ENCODE results near the gene SORCS2.

DNA sequence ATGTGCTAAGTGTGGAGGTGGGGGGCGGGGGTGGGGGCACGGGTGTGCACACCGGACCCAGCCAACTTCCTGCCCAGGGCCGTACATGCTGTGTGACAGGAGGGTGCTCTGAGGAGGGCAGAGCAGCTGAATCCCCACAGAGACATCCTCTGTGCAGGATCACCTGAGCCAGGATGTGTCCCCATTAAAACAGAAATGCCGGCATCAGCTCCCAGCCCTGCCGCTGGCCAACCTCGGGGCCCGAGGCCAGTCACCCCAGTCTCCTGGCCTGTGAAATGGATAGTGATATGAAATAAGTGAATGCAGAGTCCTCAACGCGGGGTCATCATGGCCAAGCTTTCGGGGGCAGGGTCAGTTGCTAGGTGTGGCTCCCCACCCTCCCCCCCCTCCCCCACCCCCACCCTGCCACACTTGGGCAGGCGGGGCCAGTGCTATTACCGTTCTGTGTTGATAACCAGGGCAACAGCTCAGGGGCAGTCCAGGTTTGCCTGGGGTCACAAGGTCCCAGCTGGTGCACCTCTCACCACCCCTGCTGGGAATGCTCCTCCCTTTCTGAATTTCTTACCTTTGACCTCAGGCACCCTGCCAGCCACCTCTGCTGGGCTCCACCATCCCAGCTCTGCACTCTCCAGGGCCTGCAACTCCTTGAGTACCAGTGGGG is 469.6 kb downstream of the SORCS2 start:
- TF ChIP-seq, protein P1, sequence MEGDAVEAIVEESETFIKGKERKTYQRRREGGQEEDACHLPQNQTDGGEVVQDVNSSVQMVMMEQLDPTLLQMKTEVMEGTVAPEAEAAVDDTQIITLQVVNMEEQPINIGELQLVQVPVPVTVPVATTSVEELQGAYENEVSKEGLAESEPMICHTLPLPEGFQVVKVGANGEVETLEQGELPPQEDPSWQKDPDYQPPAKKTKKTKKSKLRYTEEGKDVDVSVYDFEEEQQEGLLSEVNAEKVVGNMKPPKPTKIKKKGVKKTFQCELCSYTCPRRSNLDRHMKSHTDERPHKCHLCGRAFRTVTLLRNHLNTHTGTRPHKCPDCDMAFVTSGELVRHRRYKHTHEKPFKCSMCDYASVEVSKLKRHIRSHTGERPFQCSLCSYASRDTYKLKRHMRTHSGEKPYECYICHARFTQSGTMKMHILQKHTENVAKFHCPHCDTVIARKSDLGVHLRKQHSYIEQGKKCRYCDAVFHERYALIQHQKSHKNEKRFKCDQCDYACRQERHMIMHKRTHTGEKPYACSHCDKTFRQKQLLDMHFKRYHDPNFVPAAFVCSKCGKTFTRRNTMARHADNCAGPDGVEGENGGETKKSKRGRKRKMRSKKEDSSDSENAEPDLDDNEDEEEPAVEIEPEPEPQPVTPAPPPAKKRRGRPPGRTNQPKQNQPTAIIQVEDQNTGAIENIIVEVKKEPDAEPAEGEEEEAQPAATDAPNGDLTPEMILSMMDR (IDR thresholded peaks at IDR 0.05): no peak
- TF ChIP-seq POLR2A (IDR thresholded peaks at IDR 0.05): no peak
